Activated naive CD4-positive, alpha-beta T cell (primary cell): ENCODE data around the gene TBL2.
"Not testable (repeated sequence)": the region's sequence is repeated elsewhere in the genome, so short reads cannot be mapped to it uniquely, and the experiment has no call there.

Experiments used
- DNase-seq, 4 experiments: peaks; one replicate each; lab custom pipeline; 2025; lab: John Stamatoyannopoulos, UW

The TBL2 gene

DNA sequence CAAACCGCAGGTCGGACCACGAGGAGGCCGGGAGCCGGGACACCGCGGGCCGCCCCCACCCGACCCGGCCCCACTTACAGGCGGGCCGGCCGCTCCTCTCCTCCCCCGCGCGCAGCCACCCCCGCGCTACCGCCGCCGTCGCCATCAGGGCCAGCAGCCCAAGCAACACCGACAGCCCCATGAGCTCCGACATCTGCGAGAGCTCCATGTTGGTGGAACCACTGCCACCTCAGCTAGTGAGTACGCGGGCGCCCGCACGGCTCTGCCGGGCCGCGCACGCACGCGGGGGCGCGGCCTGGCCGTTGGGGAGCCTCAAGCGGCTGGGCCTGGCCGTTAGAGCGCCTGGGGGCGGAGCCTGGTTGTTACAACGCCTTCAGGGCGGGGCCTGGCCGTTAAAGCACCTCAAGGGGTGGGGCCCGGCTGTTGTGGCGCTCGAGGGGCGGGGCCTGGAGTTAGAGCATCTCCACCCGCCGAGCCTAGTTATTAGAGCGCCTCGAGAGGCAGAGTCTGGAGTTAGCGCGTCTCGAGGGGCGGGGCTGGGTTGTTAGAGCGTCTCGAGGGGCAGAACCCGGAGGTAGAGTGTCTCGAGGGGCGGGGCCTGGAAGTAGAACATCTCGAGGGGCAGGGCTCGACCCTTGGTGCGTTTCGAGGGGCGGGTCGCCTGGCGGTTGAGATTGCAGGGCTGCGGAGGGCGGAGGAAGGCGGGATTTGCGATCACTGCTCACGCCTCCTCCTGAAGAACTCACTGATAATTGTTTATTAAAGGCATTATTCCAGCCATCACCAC lies at the start of gene TBL2:
Gene TBL2 (minus strand): TSS at position 238 of the 787 bp plus-strand sequence. CDS start 30 bp downstream, at position 208.
- peak; percentile 97 to 100 (median 100) for DNase-seq

DNA sequence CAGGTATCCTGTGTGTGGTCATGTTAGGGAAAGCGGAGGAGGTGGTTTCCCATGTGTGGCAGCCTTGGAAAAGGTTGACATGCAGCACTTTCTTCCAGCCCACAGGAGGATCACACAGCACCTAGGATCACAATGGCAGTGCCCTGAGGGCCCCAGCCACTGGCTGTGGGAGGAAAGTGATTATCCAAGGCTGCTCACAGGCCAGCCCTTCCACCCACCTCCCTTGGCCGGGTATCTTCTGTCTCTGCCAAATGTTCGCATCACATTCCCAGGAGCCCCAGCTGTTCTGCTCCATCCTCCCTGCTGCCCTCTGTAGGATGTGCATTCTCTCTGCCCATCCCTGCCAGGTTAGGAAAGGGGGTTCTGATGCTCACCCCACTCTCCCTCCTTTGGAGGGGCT lies 48.4 kb upstream of the TBL2 start:
- DNase-seq: no peak

GRCh38 chr7:73625276-73625675 lies 46.9 kb upstream of the TBL2 start:
- DNase-seq: no peak

DNA sequence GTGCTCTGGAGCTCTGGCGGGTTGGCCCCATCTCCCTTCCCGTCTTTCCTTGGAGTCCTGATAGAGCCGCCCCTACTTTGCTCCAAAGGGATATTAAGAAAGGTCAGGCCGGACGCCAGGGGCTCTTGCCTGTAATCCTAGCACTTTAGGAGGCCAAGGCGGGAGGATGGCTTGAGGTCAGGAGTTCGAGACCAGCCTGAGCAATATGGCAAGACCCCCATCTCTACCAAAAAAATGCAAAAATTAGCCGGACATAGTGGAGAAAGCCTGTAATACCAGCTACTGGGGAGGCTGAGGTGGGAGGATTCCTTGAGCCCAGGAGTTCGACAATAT lies 46.3 kb upstream of the TBL2 start:
- DNase-seq: no peak

DNA sequence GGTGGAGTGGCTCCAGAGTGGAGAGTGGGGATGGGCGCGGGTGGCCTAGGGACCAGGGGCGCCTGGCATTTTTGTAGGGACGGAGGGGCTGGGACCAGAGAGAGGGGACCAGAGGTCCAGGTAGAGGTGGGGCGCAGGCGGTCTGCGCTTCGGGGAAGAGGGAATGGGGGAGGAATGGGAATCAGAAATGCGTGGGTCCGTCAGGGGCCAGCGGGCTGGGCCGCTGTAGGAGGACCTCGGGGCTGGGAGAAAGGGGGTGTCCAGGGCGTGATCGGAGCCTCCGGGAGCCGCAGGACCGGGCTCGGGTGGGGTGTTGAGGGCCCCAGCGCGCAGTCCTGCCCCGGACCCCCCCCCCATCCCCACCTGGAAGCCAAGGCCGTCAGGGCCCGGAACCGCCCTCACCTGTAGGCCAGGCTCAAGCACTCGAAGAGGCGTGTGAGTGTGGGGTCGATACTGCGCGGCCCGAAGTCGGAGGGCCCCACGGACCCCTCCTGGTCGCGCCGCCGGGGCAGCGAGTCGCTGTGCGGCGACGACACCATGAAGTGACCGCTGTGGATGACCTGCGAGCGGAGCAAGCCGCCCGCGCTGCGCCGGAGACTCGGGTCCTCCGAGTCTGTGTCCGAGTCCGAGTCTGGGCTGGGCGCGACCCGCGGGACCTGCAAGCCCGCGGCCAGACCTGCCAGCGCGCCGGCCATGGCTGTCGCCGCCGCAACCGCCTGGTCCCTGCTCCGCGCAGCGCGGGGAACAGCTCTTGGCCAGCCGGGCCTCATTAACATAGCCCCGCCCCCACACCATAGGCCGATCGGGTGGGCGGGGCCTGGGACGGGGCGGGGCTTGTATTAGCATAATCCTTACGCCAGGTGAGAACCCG lies 45.7 kb upstream of the TBL2 start, which contains the start of gene MLXIPL:
Gene MLXIPL (minus strand): TSS at position 725 of the 871 bp plus-strand sequence. CDS start 30 bp downstream, at position 695.
- peak in 1 of 4 experiments; percentile 32 for DNase-seq

DNA sequence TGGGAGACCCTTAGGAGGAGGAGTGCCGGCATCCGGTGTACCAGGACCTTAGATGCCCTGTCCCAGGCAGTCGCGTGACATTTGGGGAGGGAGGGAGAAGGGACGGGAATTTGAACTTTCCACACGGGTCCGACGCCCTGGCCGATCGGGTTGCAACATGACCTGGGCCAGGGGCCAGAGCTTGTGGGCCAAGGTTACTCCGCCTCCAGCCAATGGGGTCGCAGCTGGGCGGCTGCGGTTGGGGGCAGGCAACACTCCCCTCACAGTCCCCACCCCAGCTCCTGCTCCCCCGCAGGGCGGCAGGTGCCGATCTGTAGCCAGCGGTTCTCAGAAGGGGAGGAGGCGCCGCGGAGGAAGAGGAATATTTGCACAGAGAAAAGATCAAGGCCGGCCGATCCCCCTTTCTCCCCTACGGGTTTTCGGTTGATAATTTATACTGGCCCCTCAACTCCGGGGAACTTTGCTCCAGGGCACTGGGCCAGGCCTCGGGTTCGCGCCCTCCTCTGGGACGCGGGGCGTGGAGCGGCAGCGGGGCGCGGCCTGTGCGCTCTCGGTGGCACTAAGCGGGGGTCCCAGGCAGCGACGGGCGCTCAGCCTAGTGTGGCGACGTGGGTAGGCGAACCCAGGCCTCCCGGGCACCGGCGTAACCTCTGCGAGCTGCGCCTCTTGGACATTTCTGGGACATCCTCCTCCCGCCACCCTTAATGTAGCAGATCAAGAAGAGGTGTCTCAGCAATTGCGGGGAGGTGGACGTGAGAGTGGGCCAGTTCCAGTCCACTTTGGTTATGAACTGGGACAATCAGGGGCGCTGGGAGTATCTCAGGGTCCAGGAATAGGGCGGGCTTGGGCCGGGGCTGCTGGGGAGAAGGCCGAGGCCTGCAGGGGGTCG lies 44.8 kb upstream of the TBL2 start:
- DNase-seq: no peak

- DNase-seq: no peak
Observed at GRCh38 chr7:73622527-73622908, 44.1 kb upstream of the TBL2 start.

GRCh38 chr7:73621168-73622063 lies 43.0 kb upstream of the TBL2 start:
- DNase-seq: no peak

GRCh38 chr7:73619394-73619793 lies 41.0 kb upstream of the TBL2 start:
- not testable (repeated sequence) for DNase-seq

- DNase-seq: no peak
Observed at GRCh38 chr7:73618538-73618937, 40.2 kb upstream of the TBL2 start.

GRCh38 chr7:73617520-73617919 lies 39.1 kb upstream of the TBL2 start:
- DNase-seq: not testable (repeated sequence)

GRCh38 chr7:73615886-73616285 lies 37.5 kb upstream of the TBL2 start:
- DNase-seq: no peak

DNA sequence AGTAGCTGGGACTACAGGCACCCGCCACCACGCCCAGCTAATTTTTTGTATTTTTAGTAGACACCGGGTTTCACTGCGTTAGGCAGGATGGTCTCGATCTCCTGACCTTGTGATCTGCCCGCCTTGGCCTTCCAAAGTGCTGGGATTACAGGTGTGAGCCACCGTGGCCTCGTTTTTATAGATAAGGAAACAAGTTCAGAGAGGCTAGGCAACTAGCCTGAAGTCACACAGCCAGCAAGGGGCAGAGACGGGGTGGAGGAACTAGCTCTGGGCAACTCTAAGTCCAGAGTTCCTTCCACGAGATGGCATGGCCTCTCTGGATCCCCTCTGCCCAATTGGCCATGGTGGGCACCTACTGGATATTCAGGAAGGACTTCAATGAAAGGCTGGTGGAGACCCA lies 36.6 kb upstream of the TBL2 start:
- DNase-seq: not testable (repeated sequence)

- no peak for DNase-seq
Observed at GRCh38 chr7:73613954-73614735, 35.8 kb upstream of the TBL2 start.

- no peak for DNase-seq
Observed at GRCh38 chr7:73612598-73613269, 34.4 kb upstream of the TBL2 start.

- DNase-seq: no peak
Observed at GRCh38 chr7:73611017-73611555, 32.7 kb upstream of the TBL2 start.

GRCh38 chr7:73610105-73610504 lies 31.7 kb upstream of the TBL2 start:
- no peak for DNase-seq

GRCh38 chr7:73607692-73607983 lies 29.3 kb upstream of the TBL2 start:
- not testable (repeated sequence) for DNase-seq
